Lung (tissue), 12 donors: ENCODE data around the gene NINJ1. TPM values are rescaled to one million over a fixed set of nuclear protein-coding genes. Genes with fewer than 3 reads are reported as not detected.

Source experiments
- ATAC-seq: fragments of 200-7000 bp; cut with Tn5 transposase; one replicate; pipeline ENCODE4 v1.9.1; 2020; ENCODE audit warnings: moderate number of reproducible peaks; ENCODE audit not compliant: insufficient read depth, low FRiP score
- DNase-seq, 3 donors: peaks; one replicate each; pipeline ENCODE4 v3.0.0-alpha.2; 2013 to 2017
- H3K27ac ChIP-seq, 2 donors: one replicate each; pipeline ENCODE4 v1.5.1; 2013; ENCODE audit warnings: mild to moderate bottlenecking in 2 of 2, moderate library complexity in 2 of 2, control low read depth in 1 of 2, inconsistent platforms in 1 of 2, low read depth in 1 of 2, low read length in 1 of 2
- H3K27me3 ChIP-seq, 3 donors: one replicate each; pipeline ENCODE4 v1.5.1; 2013; ENCODE audit warnings: low read length in 2 of 3; ENCODE audit not compliant: control insufficient read depth in 3 of 3, insufficient read depth in 3 of 3
- H3K36me3 ChIP-seq, 4 donors: one replicate each; pipeline ENCODE4 v1.5.1; 2013; ENCODE audit warnings: low read length in 4 of 4, mild to moderate bottlenecking in 1 of 4, moderate library complexity in 1 of 4; ENCODE audit not compliant: control insufficient read depth in 4 of 4, insufficient read depth in 4 of 4
- H3K4me1 ChIP-seq, 5 donors: one replicate each; pipeline ENCODE4 v1.5.1; 2013; ENCODE audit warnings: low read length in 5 of 5, mild to moderate bottlenecking in 2 of 5, moderate library complexity in 1 of 5; ENCODE audit not compliant: control insufficient read depth in 5 of 5, insufficient read depth in 5 of 5
- H3K4me3 ChIP-seq: one replicate; pipeline ENCODE4 v1.5.1; 2013; ENCODE audit warnings: mild to moderate bottlenecking, control low read depth, moderate library complexity
- H3K9ac ChIP-seq, 2 donors: one replicate each; pipeline ENCODE4 v1.5.1; 2013; ENCODE audit warnings: low read length in 2 of 2, control low read depth in 1 of 2; ENCODE audit not compliant: insufficient read depth in 1 of 2
- H3K9me3 ChIP-seq, 4 donors: one replicate each; pipeline ENCODE4 v1.5.1; 2013; ENCODE audit warnings: low read length in 3 of 4, mild to moderate bottlenecking in 1 of 4, moderate library complexity in 1 of 4; ENCODE audit not compliant: control insufficient read depth in 4 of 4, insufficient read depth in 3 of 4
- WGBS, 2 donors: extraction: QIAGEN DNeasy Blood & Tissue Kit; methylation state at CpG; one replicate each; pipeline ENCODE4 v1.1.7; 2013; 5-methylcytosine and 5-hydroxymethylcytosine counted together
- polyA plus RNA-seq, 2 donors: library from polyadenylated mRNA; stranded (reverse); fragments of 200-250 nt; gene quantifications; one replicate each; pipeline ENCODE4 v1.2.1, GENCODE V29; 2013
- total RNA-seq, 2 donors: library from RNA; depleted of rRNA in 1 of 2; stranded (reverse); fragments of >200 nt in 1 of 2; gene quantifications; one replicate each; pipeline ENCODE4 v1.2.1, GENCODE V29; 2014 to 2021
- TF ChIP-seq, protein P1 (sequence below): IDR thresholded peaks from 2 replicates; pipeline ENCODE4 v1.5.1; 2012; ENCODE audit warnings: mild to moderate bottlenecking; ENCODE audit errors: control extremely low read depth, extremely low read depth
- donor health status: control.
- donor health status: control.
- donor health status: Bipolar disorder and iron deficiency.
- donor health status: healthy.
- donor health status: DM: yes; HTN: yes; CAD: no.

NINJ1 gene
- total and polyA plus RNA-seq, 4 donors, result 44.3 to 324 (median 50.5) TPM

- TF ChIP-seq, protein P1, sequence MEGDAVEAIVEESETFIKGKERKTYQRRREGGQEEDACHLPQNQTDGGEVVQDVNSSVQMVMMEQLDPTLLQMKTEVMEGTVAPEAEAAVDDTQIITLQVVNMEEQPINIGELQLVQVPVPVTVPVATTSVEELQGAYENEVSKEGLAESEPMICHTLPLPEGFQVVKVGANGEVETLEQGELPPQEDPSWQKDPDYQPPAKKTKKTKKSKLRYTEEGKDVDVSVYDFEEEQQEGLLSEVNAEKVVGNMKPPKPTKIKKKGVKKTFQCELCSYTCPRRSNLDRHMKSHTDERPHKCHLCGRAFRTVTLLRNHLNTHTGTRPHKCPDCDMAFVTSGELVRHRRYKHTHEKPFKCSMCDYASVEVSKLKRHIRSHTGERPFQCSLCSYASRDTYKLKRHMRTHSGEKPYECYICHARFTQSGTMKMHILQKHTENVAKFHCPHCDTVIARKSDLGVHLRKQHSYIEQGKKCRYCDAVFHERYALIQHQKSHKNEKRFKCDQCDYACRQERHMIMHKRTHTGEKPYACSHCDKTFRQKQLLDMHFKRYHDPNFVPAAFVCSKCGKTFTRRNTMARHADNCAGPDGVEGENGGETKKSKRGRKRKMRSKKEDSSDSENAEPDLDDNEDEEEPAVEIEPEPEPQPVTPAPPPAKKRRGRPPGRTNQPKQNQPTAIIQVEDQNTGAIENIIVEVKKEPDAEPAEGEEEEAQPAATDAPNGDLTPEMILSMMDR, result no peak
- Histone ChIP-seq H3K9ac (no peak overlapping the region), H3K27ac (no peak overlapping the region), H3K9me3 (no peaks in the 10 kb centered on the region), H3K4me1 (peaks cover 0 to 23% (median 15%) of the 10 kb centered on the region in 5 donors), H3K36me3 (peaks cover 0 to 28% (median 0%) of the 10 kb centered on the region in 4 donors), H3K27me3 (no peaks in the 10 kb centered on the region), H3K4me3 (no peak overlapping the region)
- ATAC-seq, result no peak
- DNase-seq, result no peak
- WGBS, 2 donors, result 95% methylated on average over 10 of the region's 10 CpGs
Measured at GRCh38 chr9:93125331-93125894, 8.6 kb downstream of the NINJ1 start.

DNA sequence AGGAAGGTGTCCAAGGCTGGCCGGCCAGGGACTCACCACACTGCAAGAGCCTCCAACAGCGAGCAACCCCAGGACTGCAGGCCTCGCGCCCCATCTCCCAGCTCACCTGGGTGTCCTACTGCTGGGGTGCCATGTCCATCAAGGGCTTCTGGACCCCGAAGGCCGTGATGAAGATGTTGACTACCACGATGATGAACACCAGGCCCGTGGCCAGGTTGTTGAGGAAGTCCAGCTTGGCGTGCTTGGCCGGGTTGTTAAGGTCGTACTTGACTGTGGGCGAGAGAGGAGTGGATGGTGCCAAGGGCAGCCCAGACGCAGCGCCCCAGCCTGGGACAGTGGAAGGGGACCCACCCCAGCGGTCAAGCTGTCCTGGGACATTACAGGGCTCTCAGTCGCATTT is 9.3 kb downstream of the NINJ1 start:
- no peak overlapping the region for H3K9ac ChIP-seq
- no peak overlapping the region for H3K4me3 ChIP-seq
- TF ChIP-seq, protein P1, result no peak
- 89 to 92% methylated on average over 16 of the region's 16 CpGs for WGBS, 2 donors
- H3K4me1 ChIP-seq, result peaks cover 0 to 23% (median 18%) of the 10 kb centered on the region in 5 donors
- H3K27ac ChIP-seq, result no peak overlapping the region
- DNase-seq, result no peak
- ATAC-seq, result no peak
- no peaks in the 10 kb centered on the region for H3K27me3 ChIP-seq
- H3K36me3 ChIP-seq, result peaks cover 0 to 28% (median 0%) of the 10 kb centered on the region in 4 donors
- H3K9me3 ChIP-seq, result no peaks in the 10 kb centered on the region

DNA sequence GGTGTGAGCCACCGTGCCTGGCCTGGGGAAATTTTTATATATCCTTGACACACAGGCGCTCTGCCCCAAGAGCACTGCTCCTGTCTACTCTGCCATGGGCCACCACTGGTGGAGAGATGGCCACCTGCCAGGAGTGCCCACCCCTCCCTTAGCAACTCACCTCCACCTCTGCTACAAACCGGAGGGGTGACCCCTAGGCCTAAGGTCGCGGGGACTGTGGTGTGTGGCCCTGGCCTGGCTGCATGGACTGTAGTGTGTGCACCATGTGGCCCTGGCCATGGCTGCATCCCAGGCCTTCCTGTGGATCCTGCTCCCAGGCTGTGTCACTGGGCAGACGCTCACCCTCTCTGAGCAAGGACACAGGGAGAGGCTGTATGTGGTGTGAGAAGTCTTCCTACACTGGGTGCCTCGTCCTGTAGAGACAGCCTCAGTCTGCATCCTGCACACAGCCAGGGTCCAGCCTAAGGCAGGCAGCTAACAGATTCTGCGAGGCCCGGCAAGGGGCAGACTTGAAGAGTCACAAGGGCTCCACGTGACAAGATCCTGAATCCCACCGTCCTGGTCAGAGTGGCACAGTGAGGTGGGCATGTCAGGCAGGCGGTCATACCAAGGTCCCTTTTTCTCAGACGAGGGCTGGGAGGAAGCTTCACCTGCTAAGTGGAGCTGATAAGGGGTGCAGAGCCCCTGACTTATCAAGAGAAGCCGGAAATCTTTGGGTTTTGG is 10.3 kb downstream of the NINJ1 start:
- Histone ChIP-seq H3K9me3 (no peaks in the 10 kb centered on the region), H3K4me3 (no peak overlapping the region), H3K36me3 (peaks cover 0 to 28% (median 0%) of the 10 kb centered on the region in 4 donors), H3K4me1 (peaks cover 0 to 22% (median 20%) of the 10 kb centered on the region in 5 donors), H3K27ac (no peak overlapping the region), H3K27me3 (no peaks in the 10 kb centered on the region), H3K9ac (no peak overlapping the region)
- WGBS, 2 donors, result 79 to 84% methylated on average over 14 of the region's 14 CpGs
- TF ChIP-seq, protein P1, result no peak
- no peak for ATAC-seq
- DNase-seq, result no peak
